ENCODE data around the gene UBE3C.
"Not testable (repeated sequence)": the region's sequence is repeated elsewhere in the genome, so short reads cannot be mapped to it uniquely, and the experiment has no call there.

UBE3C gene

GRCh38 chr7:157152391-157152937 lies 13.7 kb downstream of the UBE3C start:
- no peak for DNase-seq (ENCODE audit: extremely low read depth, low read depth)
- TF ChIP-seq CTCF (IDR thresholded peaks at IDR 0.05; ENCODE audit: low read depth, low read length, missing control alignments) = no peak
- H3K4me3 ChIP-seq (replicated peaks; ENCODE audit: low read depth, low read length) = no peak overlapping the region

- H3K4me3 ChIP-seq (replicated peaks; ENCODE audit: low read depth, low read length) = no peak overlapping the region
- TF ChIP-seq CTCF (IDR thresholded peaks at IDR 0.05; ENCODE audit: low read depth, low read length, missing control alignments) = no peak
- no peak for DNase-seq (ENCODE audit: extremely low read depth, low read depth)
These were observed 14.5 kb downstream of the UBE3C start for GRCh38 chr7:157153260-157153659.

- no peak overlapping the region for H3K4me3 ChIP-seq (replicated peaks; ENCODE audit: low read depth, low read length)
- no peak for TF ChIP-seq CTCF (IDR thresholded peaks at IDR 0.05; ENCODE audit: low read depth, low read length, missing control alignments)
- DNase-seq (ENCODE audit: extremely low read depth, low read depth) = no peak
These were observed 17.2 kb downstream of the UBE3C start for GRCh38 chr7:157155959-157156358.

GRCh38 chr7:157158400-157158799 lies 19.7 kb downstream of the UBE3C start:
- TF ChIP-seq CTCF (IDR thresholded peaks at IDR 0.05; ENCODE audit: low read depth, low read length, missing control alignments) = no peak
- H3K4me3 ChIP-seq (replicated peaks; ENCODE audit: low read depth, low read length) = no peak overlapping the region
- no peak for DNase-seq (ENCODE audit: extremely low read depth, low read depth)

GRCh38 chr7:157159537-157159936 lies 20.8 kb downstream of the UBE3C start:
- DNase-seq (ENCODE audit: extremely low read depth, low read depth); H3K4me3 ChIP-seq (replicated peaks; ENCODE audit: low read depth, low read length): not testable (repeated sequence)

GRCh38 chr7:157160433-157160832 lies 21.7 kb downstream of the UBE3C start:
- no peak for DNase-seq (ENCODE audit: extremely low read depth, low read depth)
- no peak for TF ChIP-seq CTCF (IDR thresholded peaks at IDR 0.05; ENCODE audit: low read depth, low read length, missing control alignments)

GRCh38 chr7:157165987-157166386 lies 27.3 kb downstream of the UBE3C start:
- no peak for DNase-seq (ENCODE audit: extremely low read depth, low read depth)
- no peak for TF ChIP-seq CTCF (IDR thresholded peaks at IDR 0.05; ENCODE audit: low read depth, low read length, missing control alignments)
- no peak overlapping the region for H3K4me3 ChIP-seq (replicated peaks; ENCODE audit: low read depth, low read length)

More at GRCh38 chr7:157160433-157160832, 21.7 kb downstream of the UBE3C start:
- no peak overlapping the region for H3K4me3 ChIP-seq (replicated peaks; ENCODE audit: low read depth, low read length)
